ENCODE measurements around the gene ARSB.
A peak's percentile ranks its signal among the peaks of the same experiment; 100 is the strongest.

ARSB gene

DNA sequence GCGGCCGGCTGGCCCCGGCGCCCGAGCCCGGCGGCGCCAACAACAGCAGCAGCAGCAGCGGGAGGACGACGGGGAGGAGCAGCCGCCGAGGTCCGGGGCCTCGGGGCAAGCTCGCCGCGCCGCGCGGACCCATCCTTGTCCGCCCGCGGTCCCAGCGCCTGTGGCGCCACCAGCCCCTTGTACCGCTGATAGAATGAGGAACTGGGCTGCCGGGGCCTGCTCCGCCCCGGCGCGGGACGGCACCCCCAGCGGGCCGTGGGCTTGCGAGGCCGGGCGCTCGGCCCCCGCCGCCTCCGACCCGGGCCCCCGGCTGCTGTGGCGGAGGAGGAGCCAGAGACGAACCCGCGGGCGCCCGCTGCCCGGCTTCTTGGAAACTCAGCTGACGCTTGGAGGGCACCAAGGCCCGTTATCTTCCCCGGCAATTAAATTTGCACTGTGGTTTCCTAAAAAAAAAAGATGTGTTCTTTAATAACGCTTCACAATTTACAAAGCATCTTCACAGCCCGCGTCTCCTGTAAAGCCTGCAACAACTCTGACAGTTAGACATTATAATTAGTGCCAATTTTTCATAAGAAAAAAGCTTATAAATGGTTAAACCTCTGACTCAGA, at the start of gene ARSB:
TSS of gene ARSB (minus strand) at position 195 of the 609 bp plus-strand sequence. CDS start at position 133, 62 bp downstream.
- peak within 1 kb of the TSS; percentile 86 for H3K4me3 ChIP-seq (ENCODE audit: low read length)
- no peak for TF ChIP-seq ZNF274 (IDR thresholded peaks at IDR 0.05; ENCODE audit: low read depth, low read length)

DNA sequence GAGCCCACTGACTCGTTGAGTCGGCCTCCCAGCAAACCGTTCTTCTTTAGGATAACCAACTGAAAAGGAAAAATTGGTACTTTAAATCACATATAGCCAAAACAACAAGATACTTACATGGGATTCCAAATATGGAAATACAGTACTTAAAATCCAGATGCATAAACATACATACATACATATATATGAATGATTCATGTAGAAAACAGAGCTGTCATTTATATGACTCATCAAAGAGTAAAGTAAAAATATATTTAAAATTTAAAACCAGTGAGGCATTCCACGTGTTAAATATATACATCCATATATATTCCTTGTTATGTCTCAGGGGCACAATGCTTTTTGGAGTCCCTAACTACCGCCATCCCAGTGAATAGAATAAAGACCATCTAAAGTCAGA, 47.7 kb upstream of the ARSB start:
- no peak for TF ChIP-seq ZNF274 (IDR thresholded peaks at IDR 0.05; ENCODE audit: low read depth, low read length)
- no peak overlapping the region for H3K4me3 ChIP-seq (ENCODE audit: low read length)

DNA sequence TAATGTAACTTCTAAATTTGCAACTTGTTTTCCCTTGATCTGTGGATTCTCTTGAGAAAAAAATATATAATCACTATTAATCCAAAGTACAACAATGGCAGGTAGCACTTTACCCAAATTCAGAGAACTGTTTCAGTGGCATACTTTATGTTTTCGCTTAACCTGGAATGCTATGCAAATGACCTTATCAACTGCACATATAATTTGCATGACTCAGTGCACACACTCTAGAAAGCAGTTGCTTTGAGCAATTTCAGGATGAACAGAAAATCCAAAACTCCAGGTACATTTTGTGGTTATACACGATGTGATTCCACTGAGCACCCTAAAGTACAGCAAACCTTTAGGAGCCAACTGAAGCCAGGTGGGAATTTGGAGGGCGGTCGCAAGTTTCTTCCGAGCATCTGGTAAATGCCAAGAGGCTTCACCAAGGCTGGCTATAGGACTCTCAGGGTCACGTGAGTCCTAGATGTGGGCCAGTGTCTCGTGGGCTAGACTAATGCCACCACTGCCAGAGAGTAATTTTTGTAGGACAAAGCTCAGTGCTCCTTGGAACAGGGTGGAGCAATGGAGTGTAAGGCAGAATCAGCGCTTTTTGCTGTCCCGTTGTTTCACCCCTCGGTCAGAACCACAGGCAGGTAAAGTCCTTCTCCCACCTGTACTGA, 47.1 kb upstream of the ARSB start:
- no peak for TF ChIP-seq ZNF274 (IDR thresholded peaks at IDR 0.05; ENCODE audit: low read depth, low read length)
- H3K4me3 ChIP-seq (ENCODE audit: low read length), result no peak overlapping the region

DNA sequence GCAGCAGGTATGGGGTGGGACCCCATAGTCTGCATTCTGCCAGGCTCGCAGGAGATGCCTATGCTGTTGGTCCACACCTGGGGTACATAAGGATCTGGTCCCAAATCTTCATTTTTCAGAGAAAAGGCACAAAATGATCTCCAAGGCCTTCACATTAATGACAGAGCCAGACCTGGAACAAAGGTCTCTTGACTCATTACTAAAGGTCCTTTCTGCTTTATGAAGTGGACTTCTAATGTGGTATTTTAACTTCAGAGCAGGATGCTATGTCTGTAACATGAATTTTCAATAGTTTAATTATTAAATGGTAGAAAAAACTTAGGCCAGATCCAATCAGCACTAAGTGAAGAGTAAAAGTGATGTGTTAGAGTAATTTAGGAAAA, 46.4 kb upstream of the ARSB start:
- TF ChIP-seq ZNF274 (IDR thresholded peaks at IDR 0.05; ENCODE audit: low read depth, low read length), result no peak
- H3K4me3 ChIP-seq (ENCODE audit: low read length), result no peak overlapping the region

DNA sequence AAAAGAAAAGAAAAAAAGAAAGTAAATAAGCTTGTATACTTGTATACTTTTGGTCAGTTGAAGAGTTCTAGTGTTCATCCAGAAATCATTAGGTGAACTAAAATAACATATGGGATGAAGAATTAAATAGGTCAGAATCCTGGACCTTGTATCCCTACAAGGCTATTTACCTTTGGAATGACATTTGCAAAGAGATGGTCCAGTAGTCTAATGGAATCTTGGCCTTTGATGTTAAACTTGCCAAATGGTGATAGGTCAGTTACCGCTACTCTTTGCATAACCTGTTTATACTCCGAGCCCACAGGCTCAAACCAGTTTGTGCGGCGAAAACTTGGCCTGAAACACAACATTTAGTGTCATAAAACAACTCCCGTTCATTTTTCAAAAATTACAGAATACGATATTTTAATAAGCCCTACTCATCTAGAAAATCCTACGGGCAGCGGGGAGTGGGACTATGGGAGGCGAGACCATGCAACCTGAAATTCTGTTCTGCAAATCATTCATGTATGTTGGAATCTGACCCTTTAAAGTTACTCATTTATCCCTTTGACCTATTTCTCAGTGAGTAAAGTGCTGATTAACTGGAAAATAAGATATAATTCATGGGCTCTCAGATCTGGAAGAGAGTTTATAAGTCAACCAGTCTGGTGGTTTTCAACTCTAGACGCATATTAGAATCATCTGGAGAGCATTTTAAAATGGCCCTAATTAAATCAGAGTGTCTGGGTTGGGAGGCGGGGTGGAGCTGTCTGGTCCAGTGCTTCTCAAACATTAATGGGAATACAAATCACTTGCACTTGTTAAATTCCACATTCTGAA, 45.8 kb upstream of the ARSB start:
- no peak for TF ChIP-seq ZNF274 (IDR thresholded peaks at IDR 0.05; ENCODE audit: low read depth, low read length)
- H3K4me3 ChIP-seq (ENCODE audit: low read length), result no peak overlapping the region

DNA sequence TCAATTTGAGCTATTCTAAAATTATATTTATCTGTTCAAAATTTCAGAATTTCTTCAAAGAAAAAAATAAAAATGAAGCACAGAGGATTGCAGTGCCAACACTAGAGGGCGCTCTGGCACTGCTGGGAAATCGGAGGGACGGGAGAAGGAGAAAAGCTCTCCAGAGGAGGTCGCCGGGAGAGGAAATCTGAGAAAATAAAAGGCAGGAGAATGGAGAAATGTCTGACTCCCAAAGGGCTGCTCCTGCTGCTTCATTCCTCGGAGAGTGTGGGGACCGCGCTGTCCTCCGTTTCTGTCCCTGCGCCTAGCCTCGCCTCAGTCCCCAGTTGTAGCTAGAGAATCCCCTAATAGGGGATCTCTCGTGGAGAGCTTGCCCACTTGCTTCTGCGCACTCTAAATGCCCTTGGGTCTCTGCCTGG, 40.0 kb upstream of the ARSB start:
- no peak for TF ChIP-seq ZNF274 (IDR thresholded peaks at IDR 0.05; ENCODE audit: low read depth, low read length)
- no peak overlapping the region for H3K4me3 ChIP-seq (ENCODE audit: low read length)

DNA sequence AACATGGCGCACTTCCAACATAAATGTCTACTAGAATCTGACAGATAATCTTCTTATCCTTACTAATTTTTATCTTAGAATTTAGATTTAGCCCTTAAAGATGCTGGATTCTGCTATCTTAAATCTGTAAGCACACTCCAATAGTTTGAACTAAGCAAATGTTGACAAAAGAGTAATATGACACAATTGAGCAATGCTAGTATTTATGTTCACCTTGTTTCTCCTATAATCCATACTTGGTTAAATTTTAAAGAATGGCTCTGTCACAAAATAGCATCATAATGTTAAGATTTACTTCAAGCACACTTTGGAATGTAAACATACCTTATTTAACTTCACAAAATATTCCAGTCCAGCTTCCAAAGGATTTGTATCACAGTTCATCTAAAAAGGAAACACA, 38.8 kb upstream of the ARSB start:
- TF ChIP-seq ZNF274 (IDR thresholded peaks at IDR 0.05; ENCODE audit: low read depth, low read length), result no peak
- no peak overlapping the region for H3K4me3 ChIP-seq (ENCODE audit: low read length)

DNA sequence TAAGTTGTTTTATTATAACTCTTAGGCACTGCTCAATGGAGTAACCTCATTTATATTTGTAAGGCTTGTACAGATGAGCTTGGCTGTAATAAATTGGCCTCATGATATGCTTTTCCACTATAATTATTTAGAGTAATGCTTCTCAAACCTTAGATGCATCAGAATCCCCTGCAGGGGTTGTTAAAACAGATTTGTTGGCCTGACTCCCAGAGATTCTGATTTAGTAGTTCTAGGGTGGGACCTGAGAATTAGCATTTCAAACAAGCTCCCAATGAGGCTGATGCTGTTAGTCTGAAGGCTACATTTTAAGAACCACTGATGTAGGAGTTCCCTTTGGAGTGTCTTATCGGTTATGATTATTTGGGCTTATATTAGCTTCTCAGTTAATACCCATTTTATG, 38.2 kb upstream of the ARSB start:
- no peak overlapping the region for H3K4me3 ChIP-seq (ENCODE audit: low read length)
- no peak for TF ChIP-seq ZNF274 (IDR thresholded peaks at IDR 0.05; ENCODE audit: low read depth, low read length)

DNA sequence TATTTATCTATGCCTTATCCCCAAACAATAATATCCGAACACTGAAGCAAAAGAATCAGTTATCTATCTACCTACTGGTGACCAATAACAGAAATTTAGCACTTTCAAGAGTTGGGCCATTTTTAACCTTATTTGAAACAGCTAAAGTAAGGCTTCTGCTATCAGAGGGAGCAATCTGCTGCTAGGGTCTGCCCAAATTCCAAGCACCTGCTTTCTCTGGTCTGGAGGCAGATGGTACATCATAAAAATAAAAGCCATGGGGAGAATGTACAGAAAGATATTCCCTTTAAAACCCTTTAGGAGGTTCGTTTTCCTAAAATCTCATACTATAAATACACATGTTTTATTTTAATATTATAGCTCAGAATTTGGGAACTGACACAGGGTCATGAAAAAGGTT, 37.7 kb upstream of the ARSB start:
- no peak for TF ChIP-seq ZNF274 (IDR thresholded peaks at IDR 0.05; ENCODE audit: low read depth, low read length)
- no peak overlapping the region for H3K4me3 ChIP-seq (ENCODE audit: low read length)

DNA sequence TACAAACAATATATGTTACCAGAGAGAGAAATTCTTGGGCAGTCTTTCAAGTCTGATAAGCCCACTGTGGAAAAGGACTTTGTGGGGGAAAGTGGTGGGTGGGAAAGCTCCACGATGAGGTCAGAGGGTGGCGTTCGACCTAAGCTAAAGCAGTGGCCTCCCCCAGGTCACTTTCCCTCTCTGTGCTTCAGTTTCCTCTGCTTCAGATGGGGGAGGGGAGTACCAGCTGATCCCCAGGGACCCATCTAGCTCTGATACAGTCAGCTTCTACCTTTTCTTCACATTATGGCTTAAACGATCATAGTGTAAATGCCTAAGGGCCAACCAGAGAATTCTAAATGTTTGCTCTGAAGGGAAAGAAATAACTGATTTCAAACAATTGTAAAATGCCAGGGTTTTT, 36.6 kb upstream of the ARSB start:
- no peak overlapping the region for H3K4me3 ChIP-seq (ENCODE audit: low read length)
- TF ChIP-seq ZNF274 (IDR thresholded peaks at IDR 0.05; ENCODE audit: low read depth, low read length), result no peak

DNA sequence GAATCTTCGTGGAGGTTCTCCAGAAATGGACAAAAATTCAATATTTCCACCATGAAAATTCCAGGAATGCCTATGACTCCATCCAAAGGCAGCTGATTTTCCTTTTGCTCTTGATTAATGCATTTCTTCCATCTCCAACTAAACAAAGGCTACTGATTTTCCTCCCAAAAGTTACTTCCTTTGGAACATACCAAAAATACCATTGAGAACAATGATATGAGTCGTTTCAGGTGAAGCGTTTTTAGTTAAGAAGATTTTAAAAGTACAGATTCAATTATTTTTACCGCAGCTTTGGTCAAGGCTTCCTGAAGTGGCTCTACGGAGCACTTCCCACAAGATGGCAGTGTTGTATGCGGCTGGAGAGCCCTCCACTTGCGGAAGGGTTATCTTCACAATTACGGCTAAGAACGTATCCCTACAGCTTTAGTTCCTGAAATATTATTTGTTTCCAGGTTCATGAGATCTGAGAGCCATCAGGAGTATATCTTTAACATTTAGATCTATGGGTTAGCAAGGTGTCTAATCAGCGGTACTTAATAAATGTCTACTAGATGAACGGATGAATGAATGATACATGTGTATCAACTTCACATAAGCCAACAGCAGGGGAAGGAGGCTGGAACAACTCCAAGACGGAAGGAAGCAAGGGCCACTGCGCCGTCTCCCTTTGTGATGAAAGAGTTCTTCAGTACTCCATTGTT, 35.9 kb upstream of the ARSB start:
- H3K4me3 ChIP-seq (ENCODE audit: low read length), result no peak overlapping the region
- no peak for TF ChIP-seq ZNF274 (IDR thresholded peaks at IDR 0.05; ENCODE audit: low read depth, low read length)

DNA sequence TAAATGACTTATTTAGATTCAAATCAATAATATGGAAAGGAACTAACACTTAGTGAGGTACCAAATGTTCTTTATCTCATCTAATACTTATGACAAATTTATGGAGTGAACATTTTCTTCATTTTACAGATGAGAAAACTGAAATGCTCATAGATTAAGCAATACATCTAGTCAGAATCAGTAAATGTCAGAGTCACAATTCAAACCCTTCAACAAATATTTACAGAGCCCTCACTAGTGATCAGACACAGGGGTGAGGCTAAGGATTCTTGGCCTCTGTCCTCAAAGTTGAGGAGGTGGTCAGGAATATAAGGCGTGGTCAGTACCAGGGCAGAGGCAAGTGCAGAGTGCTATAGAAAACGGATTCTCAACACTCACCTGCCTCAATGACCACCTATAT, 29.5 kb upstream of the ARSB start:
- TF ChIP-seq ZNF274 (IDR thresholded peaks at IDR 0.05; ENCODE audit: low read depth, low read length), result no peak
- no peak overlapping the region for H3K4me3 ChIP-seq (ENCODE audit: low read length)

DNA sequence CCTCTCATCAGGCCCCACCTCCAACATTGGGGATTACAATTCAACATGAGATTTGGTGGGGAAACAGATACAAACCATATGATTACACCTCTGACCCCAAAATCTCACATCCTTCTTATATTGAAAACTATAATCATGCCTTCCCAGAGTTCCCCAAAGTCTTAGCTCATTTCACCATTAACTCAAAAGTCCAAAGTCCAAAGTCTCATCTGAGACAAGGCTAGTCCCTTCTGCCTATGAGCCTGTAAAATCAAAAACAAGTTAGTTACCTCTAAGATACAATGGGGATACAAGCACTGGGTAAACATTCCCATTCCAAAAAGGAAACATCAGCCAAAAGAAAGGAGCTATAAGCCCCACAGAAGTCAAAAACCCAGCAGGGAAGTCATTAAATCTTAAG, 26.8 kb upstream of the ARSB start:
- no peak overlapping the region for H3K4me3 ChIP-seq (ENCODE audit: low read length)
- no peak for TF ChIP-seq ZNF274 (IDR thresholded peaks at IDR 0.05; ENCODE audit: low read depth, low read length)

DNA sequence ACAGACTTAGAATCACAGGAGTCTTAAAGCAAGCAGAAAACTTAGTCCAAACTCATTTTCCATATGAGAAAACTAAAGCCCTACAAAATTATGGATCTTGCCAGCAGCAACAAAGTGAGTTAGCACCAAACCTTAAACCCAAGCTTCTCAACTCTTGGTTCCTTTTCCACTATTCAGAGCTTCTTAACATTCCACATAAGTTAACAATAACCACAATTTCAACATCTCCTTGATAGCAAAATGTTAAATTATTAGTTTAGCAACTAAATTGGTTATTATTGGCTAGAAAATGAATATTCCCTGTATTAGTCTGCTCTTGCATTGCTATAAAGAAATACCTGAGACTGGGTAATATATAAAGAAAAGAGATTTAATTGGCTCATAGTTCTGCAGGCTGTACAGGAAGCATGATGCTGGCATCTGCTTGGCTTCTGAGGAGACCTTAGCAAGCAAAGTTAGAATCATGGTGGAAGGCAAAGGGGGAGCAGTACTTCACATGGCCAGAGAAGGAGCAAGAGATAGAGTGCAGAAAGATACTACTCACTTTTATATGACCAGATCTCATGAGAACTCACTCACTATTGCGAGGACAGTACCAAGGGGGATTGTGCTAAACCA, 26.2 kb upstream of the ARSB start:
- H3K4me3 ChIP-seq (ENCODE audit: low read length), result no peak overlapping the region
- TF ChIP-seq ZNF274 (IDR thresholded peaks at IDR 0.05; ENCODE audit: low read depth, low read length), result no peak

Measured in GM08714 (cell line).